ENCODE measurements around the gene LIN7C.

Gene LIN7C

GRCh38 chr11:27528712-27529111 is 22.1 kb upstream of the LIN7C start:
- TF ChIP-seq SIN3A (IDR thresholded peaks at IDR 0.05; ENCODE audit: borderline replicate concordance, insufficient read depth, low read length) (no peak), FOXP2 (optimal IDR thresholded peaks at IDR 0.05; ENCODE audit: borderline replicate concordance, extremely low read depth, extremely low read length, insufficient read depth) (no peak), POLR2AphosphoS5 (IDR thresholded peaks at IDR 0.05; ENCODE audit: low read depth, low read length) (no peak)

- TF ChIP-seq FOXP2 (optimal IDR thresholded peaks at IDR 0.05; ENCODE audit: borderline replicate concordance, extremely low read depth, extremely low read length, insufficient read depth) (no peak), SIN3A (IDR thresholded peaks at IDR 0.05; ENCODE audit: borderline replicate concordance, insufficient read depth, low read length) (no peak), POLR2AphosphoS5 (IDR thresholded peaks at IDR 0.05; ENCODE audit: low read depth, low read length) (no peak), TAF1 (IDR thresholded peaks at IDR 0.05; ENCODE audit: borderline replicate concordance, insufficient read depth, low read length) (no peak), REST (IDR thresholded peaks at IDR 0.05; ENCODE audit: insufficient read depth in 1 of 2, low read depth in 2 of 2, low read length in 2 of 2) (no peak)
Measured at GRCh38 chr11:27526535-27526934, 20.0 kb upstream of the LIN7C start.

- TF ChIP-seq FOXP2 (optimal IDR thresholded peaks at IDR 0.05; ENCODE audit: borderline replicate concordance, extremely low read depth, extremely low read length, insufficient read depth), result no peak
- TF ChIP-seq SIN3A (IDR thresholded peaks at IDR 0.05; ENCODE audit: borderline replicate concordance, insufficient read depth, low read length), result no peak
- TF ChIP-seq REST (IDR thresholded peaks at IDR 0.05; ENCODE audit: insufficient read depth in 1 of 2, low read depth in 2 of 2, low read length in 2 of 2), result no peak
- TF ChIP-seq TAF1 (IDR thresholded peaks at IDR 0.05; ENCODE audit: borderline replicate concordance, insufficient read depth, low read length), result no peak
- TF ChIP-seq POLR2AphosphoS5 (IDR thresholded peaks at IDR 0.05; ENCODE audit: low read depth, low read length), result no peak
Measured at GRCh38 chr11:27525824-27526516, 19.4 kb upstream of the LIN7C start.

DNA sequence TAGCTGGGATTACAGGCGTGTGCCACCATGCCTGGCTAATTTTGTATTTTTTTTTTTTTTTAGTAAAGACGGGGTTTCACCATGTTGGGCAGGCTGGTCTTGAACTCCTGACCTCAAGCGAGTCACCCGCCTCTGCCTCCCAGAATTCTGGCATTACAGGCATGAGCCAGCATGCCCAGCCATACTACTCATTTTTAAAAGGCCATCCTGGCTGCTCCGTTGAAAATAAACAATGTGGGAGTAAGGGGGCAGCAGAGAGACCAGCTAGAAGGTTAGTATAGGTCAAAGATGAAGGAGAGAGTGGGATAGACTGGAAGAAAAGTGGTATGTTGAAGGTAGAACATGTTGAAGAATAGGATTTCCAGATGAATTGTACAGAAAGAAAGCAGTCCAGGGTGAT is 17.6 kb upstream of the LIN7C start:
- TF ChIP-seq REST (IDR thresholded peaks at IDR 0.05; ENCODE audit: insufficient read depth in 1 of 2, low read depth in 2 of 2, low read length in 2 of 2), result no peak
- no peak for TF ChIP-seq POLR2AphosphoS5 (IDR thresholded peaks at IDR 0.05; ENCODE audit: low read depth, low read length)
- TF ChIP-seq SIN3A (IDR thresholded peaks at IDR 0.05; ENCODE audit: borderline replicate concordance, insufficient read depth, low read length), result no peak
- TF ChIP-seq TAF1 (IDR thresholded peaks at IDR 0.05; ENCODE audit: borderline replicate concordance, insufficient read depth, low read length), result no peak
- TF ChIP-seq FOXP2 (optimal IDR thresholded peaks at IDR 0.05; ENCODE audit: borderline replicate concordance, extremely low read depth, extremely low read length, insufficient read depth), result no peak

DNA sequence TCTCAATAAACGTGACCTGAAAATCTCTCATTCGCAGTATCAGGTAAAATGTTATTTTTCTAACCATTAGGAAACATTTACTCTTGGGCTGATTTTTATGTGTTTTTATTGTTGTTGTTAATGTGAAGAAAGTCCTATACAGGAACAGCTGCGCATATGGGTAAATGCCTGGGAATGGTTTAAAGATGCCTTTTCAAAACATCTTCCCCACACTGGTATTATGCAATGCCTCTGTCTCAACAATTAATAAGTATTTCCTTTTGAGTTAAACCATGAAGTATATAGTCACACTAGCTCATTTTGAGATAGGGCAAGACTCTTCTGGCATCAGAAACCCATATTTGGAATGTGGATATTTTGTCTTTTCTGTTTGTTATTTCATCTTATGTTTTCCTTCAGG is 13.7 kb upstream of the LIN7C start:
- no peak for TF ChIP-seq SIN3A (IDR thresholded peaks at IDR 0.05; ENCODE audit: borderline replicate concordance, insufficient read depth, low read length)
- TF ChIP-seq POLR2AphosphoS5 (IDR thresholded peaks at IDR 0.05; ENCODE audit: low read depth, low read length), result no peak
- TF ChIP-seq TAF1 (IDR thresholded peaks at IDR 0.05; ENCODE audit: borderline replicate concordance, insufficient read depth, low read length), result no peak
- TF ChIP-seq FOXP2 (optimal IDR thresholded peaks at IDR 0.05; ENCODE audit: borderline replicate concordance, extremely low read depth, extremely low read length, insufficient read depth), result no peak
- TF ChIP-seq REST (IDR thresholded peaks at IDR 0.05; ENCODE audit: insufficient read depth in 1 of 2, low read depth in 2 of 2, low read length in 2 of 2), result no peak

All from PFSK-1 (cell line).